RWPE2 (cell line): ENCODE data around the gene IL4R.

ENCODE experiments used
- ATAC-seq: fragments of 200-7000 bp; cut with Tn5 transposase; 3 replicates; pipeline ENCODE4 v1.9.1; 2021; ENCODE audit warnings: low read depth
- DNase-seq: peaks from one replicate; pipeline ENCODE4 v3.0.0-alpha.2; 2020; ENCODE audit warnings: low spot score
- H3K27ac ChIP-seq: fragments of 450-650 bp; 2 replicates; pipeline ENCODE4 v1.5.1; 2017; ENCODE audit warnings: mild to moderate bottlenecking; ENCODE audit not compliant: poor library complexity, severe bottlenecking
- H3K27me3 ChIP-seq: fragments of 250-450 bp; sonication (Bioruptor Pico); 2 replicates; pipeline ENCODE4 v1.5.1; 2021; ENCODE audit warnings: mild to moderate bottlenecking, moderate library complexity; ENCODE audit not compliant: insufficient read depth, poor library complexity, severe bottlenecking
- H3K36me3 ChIP-seq: fragments of 250-450 bp; sonication (Bioruptor Pico); 2 replicates; pipeline ENCODE4 v1.5.1; 2020; ENCODE audit warnings: low read depth, mild to moderate bottlenecking, moderate library complexity
- H3K4me1 ChIP-seq: fragments of 250-450 bp; sonication (Bioruptor Pico); 2 replicates; pipeline ENCODE4 v1.5.1; 2021; ENCODE audit warnings: mild to moderate bottlenecking, moderate library complexity; ENCODE audit not compliant: insufficient read depth, poor library complexity, severe bottlenecking
- H3K4me3 ChIP-seq: fragments of 250-450 bp; sonication (Bioruptor Pico); 2 replicates; pipeline ENCODE4 v1.5.1; 2021; ENCODE audit warnings: mild to moderate bottlenecking, moderate library complexity; ENCODE audit not compliant: severe bottlenecking
- H3K9me3 ChIP-seq: fragments of 250-450 bp; sonication (Bioruptor Pico); 2 replicates; pipeline ENCODE4 v1.5.1; 2021; ENCODE audit warnings: mild to moderate bottlenecking, moderate library complexity; ENCODE audit not compliant: severe bottlenecking
- CTCF ChIP-seq: fragments of 450-650 bp; IDR thresholded peaks from one replicate; pipeline ENCODE4 v1.5.1; 2017; ENCODE audit warnings: mild to moderate bottlenecking, moderate library complexity; ENCODE audit not compliant: poor library complexity, severe bottlenecking

IL4R gene

DNA sequence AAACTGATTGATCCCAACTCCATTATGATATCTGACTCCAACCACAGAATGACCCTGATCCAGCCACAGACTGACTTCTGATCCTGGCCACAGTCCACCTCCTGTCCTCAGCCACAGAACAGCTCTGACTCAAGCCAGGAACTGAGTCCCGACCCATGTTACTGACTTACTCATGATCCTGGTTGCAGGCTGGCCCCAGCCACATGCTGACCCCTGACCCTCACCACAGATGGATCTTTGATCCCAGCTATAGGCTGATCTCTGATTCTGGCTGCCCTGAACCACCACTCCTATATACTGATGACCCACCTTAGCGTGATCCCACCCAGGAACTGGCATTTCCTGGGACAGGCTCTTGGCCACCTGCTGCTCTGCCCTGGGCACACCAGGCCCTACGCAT, 56.0 kb downstream of the IL4R start:
- DNase-seq, result no peak
- no peaks in the 10 kb centered on the region for H3K9me3 ChIP-seq
- no peak overlapping the region for H3K27ac ChIP-seq
- H3K27me3 ChIP-seq, result no peaks in the 10 kb centered on the region
- no peak overlapping the region for H3K4me3 ChIP-seq
- H3K36me3 ChIP-seq, result no peaks in the 10 kb centered on the region
- TF ChIP-seq CTCF, result no peak
- peaks cover 14% of the 10 kb centered on the region for H3K4me1 ChIP-seq
- ATAC-seq, result no peak

GRCh38 chr16:27370318-27370717, 56.5 kb downstream of the IL4R start:
- Histone ChIP-seq H3K27me3 (no peaks in the 10 kb centered on the region), H3K36me3 (no peaks in the 10 kb centered on the region), H3K9me3 (no peaks in the 10 kb centered on the region), H3K4me3 (no peak overlapping the region), H3K27ac (no peak overlapping the region), H3K4me1 (peaks cover 9% of the 10 kb centered on the region)
- no peak for TF ChIP-seq CTCF
- ATAC-seq, result no peak
- no peak for DNase-seq

GRCh38 chr16:27373312-27373711, 59.5 kb downstream of the IL4R start:
- Histone ChIP-seq H3K4me1 (no peaks in the 10 kb centered on the region), H3K27ac (no peak overlapping the region), H3K27me3 (no peaks in the 10 kb centered on the region)

DNA sequence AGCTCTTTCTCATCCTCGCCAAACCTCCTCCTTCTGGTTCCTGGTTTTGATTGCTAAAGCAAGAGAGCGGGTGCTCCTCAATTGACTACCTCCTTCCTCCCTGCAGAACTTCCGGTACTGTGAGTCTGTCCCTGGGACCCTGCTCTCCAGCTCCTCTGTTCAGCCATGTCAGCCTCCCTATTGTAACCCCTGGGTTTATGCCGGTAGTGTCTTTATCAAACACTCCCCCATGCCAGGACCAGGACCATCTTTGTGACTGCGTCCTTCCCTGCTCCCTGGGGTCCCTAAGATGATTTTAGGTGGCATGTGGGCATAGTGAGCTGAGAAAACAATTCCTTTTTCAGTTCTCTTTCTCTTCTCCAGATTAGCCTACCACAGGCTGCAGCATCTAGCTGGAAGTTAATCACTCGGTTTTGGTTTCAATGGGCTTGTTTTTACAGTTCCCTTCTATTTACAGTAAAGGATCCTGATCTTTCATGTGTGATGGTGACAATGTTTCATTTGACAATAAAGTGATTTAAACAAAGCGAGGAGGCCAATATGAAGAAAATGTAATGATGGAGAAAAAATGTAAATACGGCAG, 60.5 kb downstream of the IL4R start:
- Histone ChIP-seq H3K36me3 (no peaks in the 10 kb centered on the region), H3K27ac (no peak overlapping the region), H3K4me1 (no peaks in the 10 kb centered on the region), H3K4me3 (no peak overlapping the region), H3K27me3 (no peaks in the 10 kb centered on the region), H3K9me3 (no peaks in the 10 kb centered on the region)
- DNase-seq (no peak), ATAC-seq (no peak)
- no peak for TF ChIP-seq CTCF

More at GRCh38 chr16:27373312-27373711, 59.5 kb downstream of the IL4R start:
- no peak for ATAC-seq
- no peak for TF ChIP-seq CTCF
- Histone ChIP-seq H3K36me3 (no peaks in the 10 kb centered on the region), H3K4me3 (no peak overlapping the region), H3K9me3 (no peaks in the 10 kb centered on the region)
- DNase-seq, result no peak

DNA sequence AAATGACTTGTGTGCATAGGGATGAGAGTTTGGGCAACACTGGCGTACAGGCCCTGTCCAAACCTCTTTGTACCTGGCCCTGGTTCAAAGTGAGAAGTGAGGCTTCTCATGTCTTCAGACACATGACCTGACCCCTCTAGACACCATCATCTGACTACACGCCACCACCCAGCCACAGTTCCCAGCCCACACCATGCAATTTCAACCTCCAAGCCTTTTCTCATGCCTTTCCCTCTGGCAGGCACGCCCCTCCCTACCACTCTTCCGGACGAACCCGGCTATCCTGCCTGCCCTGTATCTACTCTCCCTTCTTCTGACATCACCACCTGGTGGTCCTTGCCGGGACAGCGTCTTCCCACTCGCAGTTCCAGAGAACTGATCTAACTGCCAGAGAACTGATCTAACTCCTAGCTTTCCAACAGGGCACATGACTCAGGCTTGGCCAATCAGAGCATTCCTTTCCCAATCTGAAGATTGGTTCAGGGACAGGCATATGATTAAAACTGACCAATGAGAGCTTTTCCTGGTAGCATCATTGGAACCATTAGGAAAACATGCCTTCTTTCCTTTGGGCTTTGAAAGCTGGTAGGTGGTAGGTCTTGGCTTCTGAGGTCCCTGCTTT, 61.1 kb downstream of the IL4R start:
- Histone ChIP-seq H3K4me3 (no peak overlapping the region), H3K9me3 (no peaks in the 10 kb centered on the region), H3K36me3 (no peaks in the 10 kb centered on the region), H3K4me1 (no peaks in the 10 kb centered on the region), H3K27me3 (no peaks in the 10 kb centered on the region), H3K27ac (no peak overlapping the region)
- ATAC-seq (peak; percentile 88), DNase-seq (no peak)
- TF ChIP-seq CTCF, result peak; percentile 52
